HCT116 (cell line): Measurements from ENCODE around the gene COPG1. TPM values are rescaled to one million over a fixed set of nuclear protein-coding genes. Genes with fewer than 3 reads are reported as not detected.

Experiments
- ATAC-seq: fragments of 200-7000 bp; cut with Tn5 transposase; 2 replicates; pipeline ENCODE4 v1.9.1; 2020; ENCODE audit warnings: mild to moderate bottlenecking, moderate library complexity
- BruUV-seq: library from RNA; stranded (reverse); fragments of 400-500 nt; replicated peaks from 2 replicates; lab custom pipeline; 2021; lab: Mats Ljungman, UMichigan
- CTCF ChIA-PET: fragments of 300-600 bp; sonication (Branson Sonifier 250); formaldehyde crosslinking; loops from one replicate; lab custom pipeline; 2021; ENCODE audit warnings: antibody characterized with exemption; lab: Charles Lee
- POLR2A ChIA-PET: fragments of 300-600, 350-600 bp; sonication (Branson Sonifier 250); formaldehyde crosslinking; loops from one replicate; lab custom pipeline; 2021; ENCODE audit warnings: antibody characterized with exemption; lab: Charles Lee
- RAD21 ChIA-PET, 2 experiments: fragments of 300-600 bp; sonication (Branson Sonifier 250); formaldehyde crosslinking; loops; one replicate each; lab custom pipeline; 2023; ENCODE audit warnings: low total read pairs in 2 of 2; ENCODE audit not compliant: uncharacterized antibody in 2 of 2, unreplicated experiment in 2 of 2, low non-redundant PET in 1 of 2; lab: Charles Lee
- DNase-seq: peaks from one replicate; pipeline ENCODE4 v3.0.0-alpha.2; 2010; ENCODE audit warnings: low read depth, low spot score
- H2AFZ ChIP-seq: fragments of 200-600 bp; shearing (Covaris generic), sonication (generic); 2 replicates; pipeline ENCODE4 v1.6.1; 2017; ENCODE audit warnings: low read depth, mixed run types, mixed read lengths, antibody characterized with exemption, low read length; ENCODE audit not compliant: poor library complexity, severe bottlenecking
- H3K27ac ChIP-seq: 2 replicates; pipeline ENCODE4 v1.5.1; 2012; ENCODE audit warnings: low read depth, low read length
- H3K27me3 ChIP-seq: fragments of 200-600 bp; sonication (generic); 2 replicates; pipeline ENCODE4 v1.6.1; 2016; ENCODE audit warnings: mixed run types, low read length, mixed read lengths; ENCODE audit not compliant: insufficient read depth
- H3K36me3 ChIP-seq, 2 experiments: fragments of 200-500 bp in 1 of 2; fragments of 200-600 bp in 1 of 2; sonication (Bioruptor generic) in 1 of 2; sonication (generic) in 1 of 2; 2 replicates each; pipeline versions ENCODE4 v1.5.1 to v1.6.1; 2014 to 2016; ENCODE audit warnings: low read length in 2 of 2, inconsistent platforms in 1 of 2, mixed read lengths in 1 of 2, mixed run types in 1 of 2; ENCODE audit not compliant: insufficient read depth in 2 of 2, control insufficient read depth in 1 of 2
- H3K4me1 ChIP-seq, 2 experiments: fragments of 200-600 bp in 1 of 2; sonication (generic) in 1 of 2; 2 replicates each; pipeline versions ENCODE4 v1.5.1 to v1.6.1; 2012 to 2017; ENCODE audit warnings: low read length in 2 of 2, inconsistent platforms in 1 of 2, mild to moderate bottlenecking in 1 of 2, mixed read lengths in 1 of 2, mixed run types in 1 of 2, moderate library complexity in 1 of 2; ENCODE audit not compliant: insufficient read depth in 2 of 2, control insufficient read depth in 1 of 2
- H3K4me2 ChIP-seq: fragments of 200-600 bp; sonication (generic); 2 replicates; pipeline ENCODE4 v1.6.1; 2017; ENCODE audit warnings: mixed run types, low read length, mixed read lengths
- H3K4me3 ChIP-seq, 2 experiments: fragments of 200-600 bp in 1 of 2; sonication (generic) in 1 of 2; replicated peaks in 1 of 2; 2 replicates each; pipeline ENCODE4 v1.5.1; 2011 to 2016; ENCODE audit warnings: low read length in 2 of 2, control low read depth in 1 of 2, low read depth in 1 of 2, mild to moderate bottlenecking in 1 of 2, mixed read lengths in 1 of 2, mixed run types in 1 of 2
- H3K79me2 ChIP-seq: fragments of 200-600 bp; sonication (generic); 2 replicates; pipeline ENCODE4 v1.6.1; 2017; ENCODE audit warnings: mild to moderate bottlenecking, mixed run types, low read length, moderate library complexity, mixed read lengths; ENCODE audit not compliant: insufficient read depth
- H3K9ac ChIP-seq: fragments of 200-600 bp; sonication (generic); 2 replicates; pipeline ENCODE4 v1.6.1; 2016; ENCODE audit warnings: low read length, mixed read lengths
- H3K9me2 ChIP-seq: fragments of 200-600 bp; sonication (generic), shearing (Covaris generic); 2 replicates; pipeline ENCODE4 v1.6.1; 2017; ENCODE audit warnings: mixed run types, mild to moderate bottlenecking, moderate library complexity; ENCODE audit not compliant: insufficient read depth
- H3K9me3 ChIP-seq, 2 experiments: fragments of 200-500 bp in 1 of 2; fragments of 200-600 bp in 1 of 2; sonication (Bioruptor generic) in 1 of 2; sonication (generic) in 1 of 2; 2 replicates each; pipeline ENCODE4 v1.6.1; 2014 to 2017; ENCODE audit warnings: low read length in 2 of 2, mixed read lengths in 2 of 2, inconsistent platforms in 1 of 2, low read depth in 1 of 2, mild to moderate bottlenecking in 1 of 2, mixed run types in 1 of 2, moderate library complexity in 1 of 2; ENCODE audit not compliant: control insufficient read depth in 1 of 2, insufficient read depth in 1 of 2
- H4K20me1 ChIP-seq: fragments of 200-600 bp; sonication (generic), shearing (Covaris generic); 2 replicates; pipeline ENCODE4 v1.6.1; 2017; ENCODE audit warnings: mixed run types, mild to moderate bottlenecking, moderate library complexity; ENCODE audit not compliant: insufficient read depth
- ATF3 ChIP-seq: IDR thresholded peaks from 2 replicates; pipeline ENCODE4 v1.6.1; 2012
- EZH2 ChIP-seq: fragments of 200-600 bp; sonication (generic); IDR thresholded peaks from 2 replicates; pipeline ENCODE4 v1.6.1; 2017; ENCODE audit warnings: antibody characterized with exemption, mixed run types
- ZBTB33 ChIP-seq: IDR thresholded peaks from 2 replicates; pipeline ENCODE4 v1.6.1; 2011; ENCODE audit warnings: mild to moderate bottlenecking, low read length, moderate library complexity; ENCODE audit not compliant: insufficient replicate concordance; ENCODE audit errors: extremely low read depth
- ZNF274 ChIP-seq: fragments of 200-500 bp; sonication (Bioruptor generic); IDR thresholded peaks from 2 replicates; pipeline ENCODE4 v1.6.1; 2014; ENCODE audit warnings: mild to moderate bottlenecking, low read depth, low read length, inconsistent platforms
- intact Hi-C: fragments of 100-400 bp; cut with micrococcal nuclease; formaldehyde crosslinking; loops from 2 replicates; pipeline ENCODE4 v1.10.0; 2022
- total RNA-seq: library from RNA; stranded (reverse); gene quantifications from one replicate; pipeline ENCODE4 v1.2.1, GENCODE V29; 2021; ENCODE audit not compliant: unreplicated experiment

COPG1 gene
- total RNA-seq, 1 experiment from 2014 or later: 182 TPM

- H3K36me3 ChIP-seq: no peaks in the 10 kb centered on the region
- TF ChIP-seq EZH2 (no peak), ZNF274 (no peak), ZBTB33 (no peak), ATF3 (no peak)
- no peak overlapping the region for H2AFZ ChIP-seq
- H3K9me3 ChIP-seq: no peaks in the 10 kb centered on the region
- H3K4me2 ChIP-seq: no peak overlapping the region
- ChIA-PET POLR2A (no interaction called here), RAD21 (interaction anchor here in 1 of 2 experiments (0.6 kb wide), 1 partner anchor 265 kb away, joined by 4 read pairs; no protein-coding TSS in a partner anchor), CTCF (no interaction called here)
- no peak overlapping the region for H3K4me3 ChIP-seq
- intact Hi-C loops: no loop called here
- BruUV-seq: no TSS peak
- no peak overlapping the region for H3K27ac ChIP-seq
- H3K9ac ChIP-seq: no peak overlapping the region
- no peaks in the 10 kb centered on the region for H3K9me2 ChIP-seq
- H4K20me1 ChIP-seq: no peaks in the 10 kb centered on the region
- no peaks in the 10 kb centered on the region for H3K79me2 ChIP-seq
- ATAC-seq: no peak
- no peak for DNase-seq
- no peaks in the 10 kb centered on the region for H3K27me3 ChIP-seq
- H3K4me1 ChIP-seq: peaks cover 5 to 28% of the 10 kb centered on the region in 2 experiments
These were observed 14.0 kb upstream of the COPG1 start for GRCh38 chr3:129235344-129235917.
